HPDE6-E6E7 (cell line): ENCODE results near the gene TNFRSF12A.

Experiments
- DNase-seq: peaks from one replicate; pipeline ENCODE4 v3.0.0; 2011; ENCODE audit warnings: missing footprints; ENCODE audit errors: extremely low spot score

TNFRSF12A gene

DNA sequence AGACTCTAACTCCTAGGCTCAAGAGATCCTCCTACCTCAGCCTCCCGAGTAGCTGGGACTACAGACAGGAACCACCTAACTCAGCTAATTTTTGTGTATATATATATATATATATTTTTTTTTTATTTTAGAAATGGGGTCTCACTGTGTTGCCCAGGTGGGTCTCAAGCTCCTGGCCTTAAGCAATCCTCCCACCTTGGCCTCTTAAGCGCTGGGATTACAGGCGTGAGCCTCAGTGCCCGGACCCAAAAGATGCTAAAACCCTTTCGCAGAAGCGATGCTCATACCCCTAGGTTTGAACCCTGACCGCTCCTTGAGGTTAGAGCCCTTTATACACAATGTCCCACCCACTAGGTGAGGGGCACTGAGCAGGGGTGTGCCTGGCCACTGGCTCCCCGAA, 9.7 kb upstream of the TNFRSF12A start:
- no peak for DNase-seq

- DNase-seq = no peak
These were observed 7.9 kb upstream of the TNFRSF12A start for GRCh38 chr16:3012246-3012645.

DNA sequence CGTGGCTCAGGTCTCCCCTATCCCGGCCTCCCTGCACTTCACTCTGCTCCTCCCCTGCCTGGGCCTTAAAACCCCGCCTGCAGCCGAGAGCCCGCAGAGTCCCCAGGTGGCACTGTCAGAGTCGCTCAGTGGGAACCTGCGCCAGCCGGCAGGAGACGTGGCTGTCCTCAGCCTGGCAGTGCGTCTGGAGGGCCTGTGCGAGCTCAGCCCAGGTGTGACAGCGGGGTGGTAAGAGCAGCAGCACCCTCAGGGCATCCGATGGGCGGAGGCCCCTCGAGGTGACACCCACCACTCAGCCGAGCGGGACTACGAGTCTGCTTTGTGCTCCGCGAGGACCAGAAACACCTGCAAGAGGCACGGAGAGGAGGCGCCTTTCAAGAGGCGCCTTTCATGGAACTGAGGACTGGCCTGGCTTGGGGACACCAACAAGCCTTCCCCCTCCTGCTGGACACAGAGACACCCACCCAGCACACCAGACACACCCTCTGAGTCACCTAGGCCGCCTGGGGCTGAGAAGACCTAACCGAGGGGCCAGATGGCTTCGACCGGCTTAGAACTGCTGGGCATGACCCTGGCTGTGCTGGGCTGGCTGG, 7.2 kb upstream of the TNFRSF12A start, which contains the start of gene CLDN9:
Gene CLDN9 (plus strand): TSS at position 96 of the 593 bp plus-strand sequence. CDS start 440 bp downstream, at position 536.
- no peak for DNase-seq

- no peak for DNase-seq
These were observed 6.6 kb upstream of the TNFRSF12A start for GRCh38 chr16:3013491-3013951.

- no peak for DNase-seq
These were observed 6.0 kb upstream of the TNFRSF12A start for GRCh38 chr16:3013998-3014690.

- no peak for DNase-seq
These were observed 5.2 kb upstream of the TNFRSF12A start for GRCh38 chr16:3014971-3015370.

- DNase-seq = no peak
These were observed 4.2 kb upstream of the TNFRSF12A start for GRCh38 chr16:3015865-3016521.

DNA sequence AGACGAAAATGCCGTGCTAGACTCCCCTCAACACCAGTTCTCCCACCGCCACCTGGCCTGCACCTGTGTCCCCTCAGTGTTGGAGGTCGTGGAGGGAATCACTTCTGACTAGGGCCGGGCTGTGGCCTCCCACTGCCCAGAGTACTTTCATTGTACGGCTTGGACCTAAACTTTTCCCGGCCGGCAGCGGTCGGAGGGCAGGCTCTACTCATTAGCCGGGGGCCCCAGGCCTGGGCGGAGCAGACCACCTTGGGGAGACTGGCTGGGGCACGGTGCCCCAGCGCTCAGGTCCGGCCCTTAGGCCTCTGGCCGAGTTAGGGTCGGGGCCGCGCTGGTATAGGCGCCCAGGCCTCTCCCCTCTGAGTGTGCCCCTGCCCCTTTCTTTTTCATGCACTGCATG, 2.8 kb upstream of the TNFRSF12A start:
- DNase-seq = no peak

- DNase-seq = no peak
These were observed 2.2 kb upstream of the TNFRSF12A start, which contains the start of gene CLDN6 for GRCh38 chr16:3017794-3018506. Gene CLDN6 (minus strand): TSS chr16:3018183. CDS start chr16:3016021, 2,162 bp downstream.

DNA sequence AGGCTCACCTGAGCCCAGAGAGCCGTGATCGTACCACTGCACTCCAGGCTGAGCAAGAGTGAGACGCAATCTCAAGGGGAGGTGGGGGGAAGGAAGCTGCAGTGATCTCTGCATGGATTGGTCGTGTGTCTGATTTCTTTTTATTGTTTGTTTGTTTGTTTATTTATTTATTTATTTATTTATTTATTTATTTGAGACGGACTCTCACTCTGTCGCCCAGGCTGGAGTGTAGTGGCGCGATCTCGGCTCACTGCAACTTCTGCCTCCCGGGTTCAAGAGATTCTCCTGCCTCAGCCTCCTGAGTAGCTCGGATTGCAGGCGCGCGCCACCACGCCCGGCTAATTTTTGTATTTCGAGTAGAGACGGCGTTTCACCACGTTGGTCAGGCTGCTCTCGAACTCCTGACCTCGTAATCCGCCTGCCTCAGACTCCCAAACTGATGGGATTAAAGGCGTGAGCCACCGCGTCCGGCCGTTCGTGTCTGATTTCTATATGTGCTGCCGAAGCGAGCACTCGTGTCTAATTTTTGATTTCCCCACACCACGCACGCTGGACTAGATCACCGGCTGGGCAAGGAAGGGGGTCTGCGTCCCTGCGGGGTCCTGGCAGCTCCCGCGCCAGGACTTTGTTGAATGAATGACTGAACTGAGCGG, 448 bp upstream of the TNFRSF12A start:
- DNase-seq = no peak

DNA sequence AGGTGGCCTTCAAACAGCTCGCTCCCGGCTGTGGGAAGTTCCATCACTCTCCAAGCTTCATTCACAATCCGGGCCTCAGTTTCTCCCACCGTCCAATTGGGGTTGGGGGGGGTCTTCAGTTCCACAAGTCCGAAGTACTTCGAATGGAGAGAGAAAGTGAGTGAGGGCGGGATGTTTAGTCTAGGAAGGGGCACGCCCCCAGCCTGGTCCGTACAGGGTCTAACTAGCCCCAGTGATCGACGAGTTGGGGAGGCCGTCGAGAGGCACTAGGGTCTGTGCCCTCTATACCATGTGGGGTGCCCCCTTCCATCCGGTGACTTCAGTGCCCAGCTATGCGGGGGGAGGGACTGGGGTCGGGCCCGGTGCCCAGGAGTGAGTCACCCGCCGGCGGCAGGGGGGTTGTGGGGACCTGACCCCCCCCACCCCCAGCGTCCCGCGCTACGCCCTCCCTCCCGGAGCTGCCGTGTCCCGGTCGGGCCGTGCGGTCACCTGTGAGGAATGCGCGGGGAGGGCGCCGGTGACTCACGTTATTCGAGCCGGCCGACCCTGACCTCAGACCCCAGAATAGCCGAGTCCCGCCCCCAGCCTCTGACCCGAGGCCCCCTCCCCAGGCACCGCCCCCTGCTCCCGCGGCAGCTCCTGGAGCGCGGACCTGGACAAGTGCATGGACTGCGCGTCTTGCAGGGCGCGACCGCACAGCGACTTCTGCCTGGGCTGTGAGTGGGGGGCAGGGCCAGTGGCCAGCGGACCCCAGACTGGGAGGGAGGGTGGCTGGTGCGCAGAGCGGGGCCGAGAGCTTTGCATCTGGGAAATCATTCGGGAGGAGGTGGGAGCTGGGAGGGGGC, 658 bp downstream of the TNFRSF12A start:
- no peak for DNase-seq

DNA sequence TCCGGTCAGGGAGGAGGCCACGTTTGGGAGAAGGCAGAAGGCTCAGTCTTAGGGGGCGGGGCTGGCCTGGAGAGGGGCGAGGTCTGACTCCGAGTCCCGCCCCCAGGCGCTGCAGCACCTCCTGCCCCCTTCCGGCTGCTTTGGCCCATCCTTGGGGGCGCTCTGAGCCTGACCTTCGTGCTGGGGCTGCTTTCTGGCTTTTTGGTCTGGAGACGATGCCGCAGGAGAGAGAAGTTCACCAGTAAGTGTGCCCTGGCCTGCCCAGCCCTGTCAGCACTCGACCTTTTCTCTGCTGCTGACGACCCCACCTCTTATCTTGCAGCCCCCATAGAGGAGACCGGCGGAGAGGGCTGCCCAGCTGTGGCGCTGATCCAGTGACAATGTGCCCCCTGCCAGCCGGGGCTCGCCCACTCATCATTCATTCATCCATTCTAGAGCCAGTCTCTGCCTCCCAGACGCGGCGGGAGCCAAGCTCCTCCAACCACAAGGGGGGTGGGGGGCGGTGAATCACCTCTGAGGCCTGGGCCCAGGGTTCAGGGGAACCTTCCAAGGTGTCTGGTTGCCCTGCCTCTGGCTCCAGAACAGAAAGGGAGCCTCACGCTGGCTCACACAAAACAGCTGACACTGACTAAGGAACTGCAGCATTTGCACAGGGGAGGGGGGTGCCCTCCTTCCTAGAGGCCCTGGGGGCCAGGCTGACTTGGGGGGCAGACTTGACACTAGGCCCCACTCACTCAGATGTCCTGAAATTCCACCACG, 1.5 kb downstream of the TNFRSF12A start:
- peak; percentile 76 for DNase-seq

- DNase-seq = peak; percentile 84
These were observed 2.1 kb downstream of the TNFRSF12A start for GRCh38 chr16:3022208-3022683.

DNA sequence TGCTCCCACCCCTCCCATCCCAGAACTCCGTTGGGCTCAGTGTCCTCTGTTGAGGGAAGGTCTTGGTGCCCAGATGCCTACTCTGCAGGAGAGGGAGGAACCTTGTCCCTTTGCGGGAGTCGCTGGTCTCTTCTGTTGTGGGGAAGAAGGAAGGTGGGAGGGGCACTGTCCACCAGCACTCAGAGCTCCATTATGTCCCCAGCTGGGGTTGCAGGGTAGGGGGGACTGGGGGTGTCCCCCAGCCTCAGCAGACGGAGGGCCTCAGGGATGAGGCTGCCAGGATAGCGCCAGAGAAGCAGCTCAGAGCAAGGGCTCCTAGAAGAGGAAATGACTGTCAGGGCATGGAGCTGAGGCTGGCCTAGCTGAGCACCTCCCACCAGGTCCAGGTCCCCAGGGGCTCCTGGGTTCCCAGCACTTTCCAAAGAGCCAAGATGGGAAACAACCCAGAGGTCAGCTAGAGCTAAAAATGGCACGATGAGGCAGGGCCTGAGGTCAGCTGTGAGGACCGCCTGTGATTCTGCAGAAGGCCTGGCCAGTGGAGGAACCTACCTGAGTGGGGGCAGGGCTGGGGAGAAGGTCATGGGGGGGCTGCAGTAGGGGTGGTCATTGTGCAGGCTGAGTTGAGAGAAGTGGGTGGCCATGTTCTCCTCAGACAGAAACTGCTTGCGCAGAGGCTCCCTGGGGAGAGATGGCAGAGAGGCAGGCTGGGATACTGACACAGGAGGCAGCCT, 2.7 kb downstream of the TNFRSF12A start:
- no peak for DNase-seq

DNA sequence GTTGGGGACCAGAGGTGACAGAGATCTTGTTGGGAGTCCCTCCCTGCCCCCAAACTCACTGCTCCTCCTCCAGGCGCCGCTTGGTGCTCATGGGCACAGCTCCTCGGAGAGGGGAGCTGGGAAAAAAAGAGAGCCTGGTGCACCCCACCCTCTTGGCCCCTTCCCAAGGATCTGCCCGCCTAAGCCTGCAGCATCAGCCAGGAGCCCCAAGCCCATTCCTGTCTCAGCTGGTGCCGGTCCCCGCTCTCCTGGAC, 3.2 kb downstream of the TNFRSF12A start:
- DNase-seq = no peak

DNA sequence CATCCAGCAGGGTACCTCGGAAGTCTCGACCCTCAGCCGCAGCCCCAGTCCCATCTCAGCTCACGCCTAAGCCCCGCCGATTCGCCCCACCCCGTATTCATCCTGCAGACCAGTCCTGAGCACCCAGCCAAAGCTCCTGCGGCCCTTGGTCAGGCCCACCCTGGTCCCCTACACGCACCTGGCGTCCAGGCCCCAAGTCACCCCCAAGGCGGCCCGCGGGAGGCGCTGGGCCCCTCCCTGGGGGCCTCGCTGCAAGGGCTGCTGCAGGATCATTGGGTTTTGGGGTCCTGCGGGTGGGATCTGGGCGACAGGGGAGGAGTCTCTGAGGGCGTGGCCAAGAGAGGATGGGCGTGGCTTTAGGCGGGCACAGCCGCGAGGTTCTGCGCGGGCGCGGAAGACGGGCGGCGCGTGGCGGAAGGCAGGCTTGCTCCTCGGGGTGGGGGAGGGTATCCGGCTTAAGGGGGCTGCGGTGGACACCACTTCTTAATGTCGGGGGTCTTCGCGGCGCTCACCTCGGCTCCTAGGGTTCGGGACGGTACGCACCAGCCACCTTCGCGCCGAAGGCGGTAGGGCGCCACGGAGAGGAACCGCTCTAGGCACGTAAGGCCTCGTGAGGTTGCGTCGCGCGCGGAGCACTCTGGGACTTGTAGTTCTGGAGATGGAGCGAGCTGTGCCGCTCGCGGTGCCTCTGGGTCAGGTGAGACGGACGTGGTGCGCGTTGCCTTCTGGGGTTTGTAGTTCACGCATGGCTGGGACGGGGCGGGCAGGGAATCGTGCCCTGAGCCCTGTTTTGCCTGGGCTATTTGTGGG, 3.7 kb downstream of the TNFRSF12A start, which contains the start of the genes HCFC1R1 and THOC6:
Gene HCFC1R1 (minus strand): TSS at position 274 of the 810 bp plus-strand sequence. CDS start 1 bp downstream, at position 273.
Gene THOC6 (plus strand): TSS at position 367 of the 810 bp plus-strand sequence. CDS start 292 bp downstream, at position 659.
- DNase-seq = peak; percentile 79

DNA sequence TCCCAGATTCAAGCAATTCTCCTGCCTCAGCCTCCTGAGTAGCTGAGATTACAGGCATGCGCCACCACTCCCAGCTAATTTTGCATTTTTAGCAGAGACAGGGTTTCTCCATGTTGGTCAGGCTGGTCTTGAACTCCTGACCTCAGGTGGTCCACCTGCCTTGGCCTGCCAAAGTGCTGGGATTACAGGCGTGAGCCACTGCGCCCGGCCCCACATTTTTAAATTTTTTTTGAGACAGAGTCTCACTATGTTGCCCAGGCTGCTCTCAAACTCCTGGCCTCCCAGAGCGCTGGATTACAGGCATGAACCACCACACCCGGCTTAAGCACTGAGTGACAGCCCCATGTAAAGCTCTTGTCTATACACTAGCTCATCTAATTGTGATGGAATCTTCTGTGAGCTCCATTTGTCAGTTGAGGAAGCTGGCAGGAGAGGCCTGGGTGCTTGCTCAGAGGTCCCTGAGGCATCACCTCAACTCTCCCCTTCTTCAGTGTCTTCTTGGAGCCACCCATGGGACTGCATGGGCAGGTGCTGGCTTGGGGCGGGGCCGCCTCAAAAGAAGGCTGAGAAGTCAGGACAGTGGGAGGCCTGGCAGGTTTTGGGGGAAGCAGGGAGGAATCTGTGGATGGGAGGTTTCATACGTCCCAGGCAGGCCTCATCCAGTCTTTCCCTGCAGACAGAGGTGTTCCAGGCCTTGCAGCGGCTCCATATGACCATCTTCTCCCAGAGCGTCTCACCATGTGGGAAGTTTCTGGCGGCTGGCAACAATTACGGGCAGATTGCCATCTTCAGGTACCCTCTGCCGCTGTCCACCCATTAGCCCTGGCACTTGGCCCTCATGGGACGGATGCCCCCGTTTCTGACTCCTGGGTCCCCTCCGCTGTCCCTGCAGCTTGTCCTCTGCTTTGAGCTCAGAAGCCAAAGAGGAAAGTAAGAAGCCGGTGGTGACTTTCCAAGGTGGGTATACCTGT, 5.1 kb downstream of the TNFRSF12A start:
- no peak for DNase-seq
